GM19397 (cell line): Measurements from ENCODE around the gene DUSP8.

Experiments used
- ATAC-seq: cut with Tn5 transposase; IDR thresholded peaks from one replicate; pipeline ENCODE4 v1.9.1; 2021; ENCODE audit warnings: mild to moderate bottlenecking, moderate library complexity; ENCODE audit not compliant: unreplicated experiment

DUSP8 gene

GRCh38 chr11:1554981-1555712, 16.9 kb downstream of the DUSP8 start:
- ATAC-seq, result no peak

- ATAC-seq, result no peak
These were observed 18.1 kb downstream of the DUSP8 start for GRCh38 chr11:1553808-1554594.

- no peak for ATAC-seq
These were observed 22.4 kb downstream of the DUSP8 start for GRCh38 chr11:1549338-1550330.

GRCh38 chr11:1548221-1549070, 23.6 kb downstream of the DUSP8 start:
- no peak for ATAC-seq

GRCh38 chr11:1547467-1548098, 24.5 kb downstream of the DUSP8 start:
- ATAC-seq, result no peak

GRCh38 chr11:1546536-1547466, 25.3 kb downstream of the DUSP8 start:
- no peak for ATAC-seq

DNA sequence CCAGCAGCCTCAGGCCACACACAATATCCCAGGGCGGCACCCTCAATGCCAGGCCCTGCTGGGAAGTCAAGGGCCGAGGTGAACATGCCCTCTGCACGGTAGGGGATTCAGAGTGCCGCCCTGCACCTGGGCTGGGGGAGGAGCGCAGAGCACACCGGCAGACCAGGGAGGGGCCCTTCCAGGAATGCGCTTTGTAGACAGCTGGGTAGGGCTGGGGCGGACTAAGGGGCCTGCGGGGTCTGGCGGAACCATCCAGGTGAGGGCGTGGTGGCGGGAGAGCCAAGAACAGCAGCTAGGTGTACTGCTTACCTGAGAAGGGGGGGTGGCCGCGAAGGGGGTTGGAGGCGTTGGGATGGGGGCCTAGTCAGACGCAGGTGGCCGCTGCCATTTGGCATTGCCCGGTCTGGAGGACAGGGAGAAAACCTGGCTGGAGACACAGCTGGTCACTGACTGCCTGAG, 26.0 kb downstream of the DUSP8 start:
- no peak for ATAC-seq

DNA sequence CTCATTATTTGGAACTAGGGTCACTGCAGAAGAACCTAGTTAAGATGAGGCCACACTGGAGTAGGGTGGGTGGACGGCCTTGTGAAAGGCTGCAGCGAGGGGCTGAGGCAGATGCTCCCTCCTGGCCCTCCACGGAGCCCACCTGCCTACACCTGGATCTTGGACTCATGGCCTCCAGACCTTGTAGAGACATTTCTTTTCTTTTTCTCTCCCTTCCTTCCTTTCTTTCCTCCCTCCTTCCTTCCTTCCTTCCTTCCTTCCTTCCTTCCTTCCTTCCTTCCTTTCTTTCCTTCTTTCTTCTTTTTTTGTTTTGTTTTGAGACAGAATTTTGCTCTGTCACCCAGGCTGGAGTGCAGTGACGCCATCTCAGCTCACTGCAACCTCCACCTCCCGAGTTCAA, 26.6 kb downstream of the DUSP8 start:
- ATAC-seq, result no peak

DNA sequence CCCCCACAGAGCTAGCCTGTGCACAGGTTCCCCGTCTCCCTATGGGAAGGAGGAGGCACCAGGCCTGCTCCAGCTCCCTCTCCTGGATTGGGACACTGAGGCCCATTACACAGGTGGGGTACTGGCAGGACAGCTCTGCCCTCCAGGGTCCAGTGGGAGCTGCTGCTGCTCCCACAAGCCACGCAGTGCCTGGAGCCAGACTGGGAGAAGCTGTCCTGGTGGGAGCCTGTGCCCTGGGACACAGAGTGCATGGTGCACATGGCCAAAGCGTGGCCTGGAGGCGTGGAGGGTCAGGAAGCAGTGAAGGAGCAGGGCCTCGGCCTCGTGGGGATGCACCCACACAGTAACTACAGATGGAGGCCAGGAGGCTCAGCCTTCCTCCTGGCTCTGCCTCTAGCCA, 27.5 kb downstream of the DUSP8 start:
- ATAC-seq, result no peak

DNA sequence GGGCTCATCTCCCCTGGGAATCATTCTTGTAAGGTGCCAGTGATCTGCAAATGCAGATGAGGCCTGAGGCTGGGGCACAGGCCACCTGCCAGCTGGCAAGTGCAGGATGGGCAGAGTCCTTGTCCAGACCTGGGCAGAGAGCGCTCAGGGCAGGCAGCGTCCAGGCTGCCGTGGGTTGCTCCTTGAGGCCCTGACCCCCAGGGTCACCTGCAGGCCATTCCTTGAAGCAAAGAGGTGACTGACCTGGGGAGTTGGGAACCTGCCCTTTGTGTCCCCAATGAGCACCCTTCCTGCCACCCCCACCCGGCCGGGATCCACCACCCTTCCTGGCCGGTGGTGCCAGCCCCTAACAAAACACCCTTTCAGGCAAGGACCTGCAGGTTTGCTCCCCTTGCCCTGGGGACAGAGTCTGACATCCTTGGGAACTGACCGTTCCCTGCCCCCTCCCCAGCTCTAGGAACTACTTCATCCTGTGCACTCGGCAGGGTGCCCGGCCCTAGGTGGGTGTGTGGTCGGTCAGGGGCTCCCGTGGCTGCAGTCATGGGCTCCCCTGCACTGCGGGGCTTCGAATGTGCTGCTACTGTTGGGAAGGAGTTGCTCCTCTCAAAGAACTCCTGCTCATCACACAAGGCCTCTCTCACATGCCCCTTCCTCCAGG, 28.3 kb downstream of the DUSP8 start:
- no peak for ATAC-seq

- no peak for ATAC-seq
These were observed 29.8 kb downstream of the DUSP8 start for GRCh38 chr11:1542267-1542666.

GRCh38 chr11:1541474-1542204, 30.4 kb downstream of the DUSP8 start:
- no peak for ATAC-seq

DNA sequence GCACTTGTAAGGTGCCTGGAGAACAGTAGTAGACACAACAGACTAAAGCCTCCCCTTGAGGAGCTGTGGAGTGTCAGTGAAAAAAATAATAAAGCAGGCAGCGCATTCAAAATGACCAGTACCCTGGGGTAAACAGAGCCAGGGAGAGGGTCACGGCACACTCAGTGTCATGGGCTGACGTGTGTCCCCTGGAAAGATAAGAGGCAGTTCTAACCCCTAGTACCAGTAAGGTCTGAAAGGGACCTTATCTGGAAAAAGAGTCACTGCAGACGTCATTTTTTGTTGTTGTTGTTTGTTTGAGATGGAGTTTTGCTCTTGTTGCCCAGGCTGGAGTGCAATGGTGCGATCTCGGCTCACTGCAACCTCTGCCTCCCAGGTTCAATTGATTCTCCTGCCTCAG, 32.0 kb downstream of the DUSP8 start:
- no peak for ATAC-seq

- no peak for ATAC-seq
These were observed 33.9 kb downstream of the DUSP8 start for GRCh38 chr11:1538153-1538552.

DNA sequence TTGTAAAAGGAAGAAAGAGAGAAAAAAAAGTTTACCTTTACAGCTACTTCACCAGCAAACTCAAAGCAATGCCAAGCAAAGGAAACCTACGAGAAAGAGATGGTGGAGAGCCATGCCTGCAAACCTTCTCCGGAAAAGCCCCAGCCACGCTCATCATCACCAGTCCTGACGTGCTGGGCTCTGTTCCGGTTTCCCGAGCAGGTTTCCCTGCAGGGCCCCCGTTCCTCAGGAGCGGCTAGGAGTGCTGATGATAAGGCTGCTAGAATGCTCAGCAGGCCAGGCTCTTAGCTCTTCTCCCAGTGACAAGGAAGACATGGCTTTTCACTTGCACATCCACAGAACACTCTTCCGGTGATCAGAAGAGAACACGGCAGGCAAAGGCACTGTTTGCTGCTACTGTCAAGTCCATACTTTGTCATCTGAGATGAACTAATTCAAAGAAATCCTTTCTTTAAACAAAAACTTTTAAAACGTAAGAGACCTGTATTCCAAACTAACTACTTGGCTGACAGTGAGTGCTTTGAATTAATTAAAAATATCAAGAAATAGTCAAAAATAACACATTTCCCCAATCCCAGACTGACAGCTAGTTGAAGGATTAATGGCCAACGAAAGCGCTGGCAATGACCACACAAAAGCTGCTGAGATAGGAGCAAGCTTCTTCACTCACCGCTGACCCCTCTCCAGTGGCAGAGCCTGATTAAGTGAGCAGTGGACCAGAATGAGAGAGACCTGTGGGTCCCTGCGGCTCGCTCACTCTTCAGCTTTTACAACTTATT, 35.8 kb downstream of the DUSP8 start:
- ATAC-seq, result no peak

- ATAC-seq, result no peak
These were observed 37.4 kb downstream of the DUSP8 start for GRCh38 chr11:1534682-1535081.

DNA sequence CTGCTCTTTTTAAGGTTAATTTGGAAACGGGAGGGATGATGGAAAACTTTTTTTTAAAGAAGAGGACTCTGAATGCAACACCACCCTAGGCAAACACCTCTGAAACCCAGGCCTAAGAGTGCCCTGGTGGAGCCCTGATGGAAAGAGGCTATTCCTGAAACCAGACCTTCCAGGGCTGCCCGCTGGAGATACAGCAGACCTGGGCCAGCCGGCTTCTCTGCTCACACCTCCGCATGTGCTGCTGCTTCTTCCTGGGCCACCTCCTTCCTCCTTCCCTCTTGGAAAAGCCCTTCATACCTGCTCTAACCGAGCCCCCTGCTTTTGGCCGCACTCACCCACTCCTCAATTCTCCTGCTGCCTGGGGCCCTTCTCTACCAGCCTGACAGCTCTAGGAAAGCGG, 37.9 kb downstream of the DUSP8 start:
- no peak for ATAC-seq
